Uterus (tissue), 2 donors: ENCODE results near the gene EYS.

Experiments
- POLR2A ChIP-seq, 2 donors: fragments of 450-650 bp; IDR thresholded peaks; one replicate each; pipeline ENCODE4 v1.6.1; 2016; ENCODE audit warnings: antibody characterized with exemption in 2 of 2, mild to moderate bottlenecking in 1 of 2, moderate library complexity in 1 of 2
- TF ChIP-seq, protein P1 (sequence below), 4 experiments: fragments of 200-600 bp in 2 of 4; fragments of 450-650 bp in 2 of 4; sonication (generic) in 2 of 4; IDR thresholded peaks; one replicate each; pipeline ENCODE4 v1.5.1; 2016 to 2019; ENCODE audit warnings: antibody characterized with exemption in 4 of 4, mild to moderate bottlenecking in 2 of 4, moderate library complexity in 1 of 4

DNA sequence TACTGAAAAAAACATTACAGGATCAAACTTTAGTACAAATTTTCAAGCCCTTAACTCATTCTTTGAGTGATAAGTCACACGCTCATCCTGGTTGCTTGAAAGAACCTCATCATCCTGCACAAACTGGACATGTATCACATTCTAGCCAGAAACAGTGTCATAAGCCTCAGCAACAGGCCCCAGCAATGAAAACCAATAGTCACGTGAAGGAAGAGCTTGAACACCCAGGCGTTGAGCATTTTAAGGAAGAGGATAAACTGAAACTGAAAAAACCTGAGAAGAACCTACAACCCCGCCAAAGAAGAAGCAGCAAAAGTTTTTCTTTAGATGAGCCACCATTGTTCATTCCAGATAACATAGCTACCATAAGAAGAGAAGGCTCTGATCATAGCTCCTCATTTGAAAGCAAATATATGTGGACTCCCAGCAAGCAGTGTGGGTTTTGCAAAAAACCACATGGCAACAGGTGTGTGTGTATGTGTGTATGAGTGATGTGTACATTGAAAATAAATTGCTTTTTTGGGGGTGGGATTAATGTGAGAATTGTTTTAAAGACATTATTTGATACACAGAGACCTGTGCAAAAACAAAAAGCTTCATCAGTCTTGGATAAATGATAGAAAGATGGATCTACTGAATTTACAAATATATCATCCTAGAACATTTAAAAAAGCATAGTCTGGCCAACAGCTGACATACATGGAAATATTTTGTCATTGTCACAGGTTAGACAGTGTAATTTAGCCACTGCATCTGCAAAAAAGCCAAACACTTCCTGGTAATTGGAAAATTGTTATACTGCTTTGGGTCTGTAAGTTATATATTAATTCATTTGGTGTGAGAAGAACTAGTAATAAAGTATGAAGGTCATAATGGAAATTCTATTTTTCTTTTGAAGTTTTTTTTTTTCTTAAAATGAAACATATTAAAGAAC is 2021.3 kb downstream of the EYS start:
- TF ChIP-seq, protein P1, sequence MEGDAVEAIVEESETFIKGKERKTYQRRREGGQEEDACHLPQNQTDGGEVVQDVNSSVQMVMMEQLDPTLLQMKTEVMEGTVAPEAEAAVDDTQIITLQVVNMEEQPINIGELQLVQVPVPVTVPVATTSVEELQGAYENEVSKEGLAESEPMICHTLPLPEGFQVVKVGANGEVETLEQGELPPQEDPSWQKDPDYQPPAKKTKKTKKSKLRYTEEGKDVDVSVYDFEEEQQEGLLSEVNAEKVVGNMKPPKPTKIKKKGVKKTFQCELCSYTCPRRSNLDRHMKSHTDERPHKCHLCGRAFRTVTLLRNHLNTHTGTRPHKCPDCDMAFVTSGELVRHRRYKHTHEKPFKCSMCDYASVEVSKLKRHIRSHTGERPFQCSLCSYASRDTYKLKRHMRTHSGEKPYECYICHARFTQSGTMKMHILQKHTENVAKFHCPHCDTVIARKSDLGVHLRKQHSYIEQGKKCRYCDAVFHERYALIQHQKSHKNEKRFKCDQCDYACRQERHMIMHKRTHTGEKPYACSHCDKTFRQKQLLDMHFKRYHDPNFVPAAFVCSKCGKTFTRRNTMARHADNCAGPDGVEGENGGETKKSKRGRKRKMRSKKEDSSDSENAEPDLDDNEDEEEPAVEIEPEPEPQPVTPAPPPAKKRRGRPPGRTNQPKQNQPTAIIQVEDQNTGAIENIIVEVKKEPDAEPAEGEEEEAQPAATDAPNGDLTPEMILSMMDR (IDR thresholded peaks at IDR 0.05) = no peak
- no peak for TF ChIP-seq POLR2A (IDR thresholded peaks at IDR 0.05)
